SU-DHL-6 (cell line): ENCODE data around the gene ARSD.

Source experiments
- CTCF ChIP-seq: fragments of 200-600 bp; sonication (generic); IDR thresholded peaks from one replicate; pipeline ENCODE4 v1.5.1; 2017; ENCODE audit warnings: antibody characterized with exemption, mild to moderate bottlenecking, low read length, moderate library complexity; ENCODE audit not compliant: insufficient read depth, poor library complexity, severe bottlenecking
- EZH2phosphoT487 ChIP-seq: fragments of 200-600 bp; sonication (generic), shearing (Covaris generic); conservative IDR thresholded peaks from 2 replicates; pipeline ENCODE4 v1.6.1; 2018; ENCODE audit warnings: mild to moderate bottlenecking, antibody characterized with exemption, low read length, moderate library complexity, mixed read lengths

DNA sequence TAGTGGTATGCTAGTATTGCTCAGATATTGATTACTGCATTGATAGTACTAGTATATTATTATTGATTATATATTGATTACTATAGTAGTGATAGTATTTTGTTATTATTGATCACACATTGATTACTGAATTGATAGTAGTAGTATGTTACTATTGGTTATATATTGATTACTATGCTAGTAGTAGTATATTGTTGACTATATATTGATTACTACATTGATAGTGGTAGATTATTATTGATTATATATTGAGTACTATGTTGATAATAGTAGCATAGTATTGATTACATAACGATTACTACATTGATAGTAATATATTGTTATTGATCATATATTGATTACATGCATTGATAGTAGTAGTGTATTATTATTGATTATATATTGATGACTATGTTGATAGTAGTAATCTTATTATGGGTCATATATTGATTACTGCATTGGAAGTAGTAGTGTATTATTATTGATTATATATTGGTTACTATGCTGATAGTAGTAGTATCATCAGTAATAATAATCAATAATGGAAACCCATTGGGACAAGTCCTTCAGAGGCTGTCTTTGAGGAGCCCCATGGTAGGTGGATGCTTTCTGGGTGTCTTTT is 69.8 kb downstream of the ARSD start:
- no peak for TF ChIP-seq CTCF
- TF ChIP-seq EZH2phosphoT487: no peak
